ENCODE results near the gene MOGAT2. TPM values are rescaled to one million over a fixed set of nuclear protein-coding genes. Genes with fewer than 3 reads are reported as not detected.
"Not testable (repeated sequence)": the region's sequence is repeated elsewhere in the genome, so short reads cannot be mapped to it uniquely, and the experiment has no call there.

Gene MOGAT2
- total RNA-seq, 1 experiment from 2014 or later: not detected

DNA sequence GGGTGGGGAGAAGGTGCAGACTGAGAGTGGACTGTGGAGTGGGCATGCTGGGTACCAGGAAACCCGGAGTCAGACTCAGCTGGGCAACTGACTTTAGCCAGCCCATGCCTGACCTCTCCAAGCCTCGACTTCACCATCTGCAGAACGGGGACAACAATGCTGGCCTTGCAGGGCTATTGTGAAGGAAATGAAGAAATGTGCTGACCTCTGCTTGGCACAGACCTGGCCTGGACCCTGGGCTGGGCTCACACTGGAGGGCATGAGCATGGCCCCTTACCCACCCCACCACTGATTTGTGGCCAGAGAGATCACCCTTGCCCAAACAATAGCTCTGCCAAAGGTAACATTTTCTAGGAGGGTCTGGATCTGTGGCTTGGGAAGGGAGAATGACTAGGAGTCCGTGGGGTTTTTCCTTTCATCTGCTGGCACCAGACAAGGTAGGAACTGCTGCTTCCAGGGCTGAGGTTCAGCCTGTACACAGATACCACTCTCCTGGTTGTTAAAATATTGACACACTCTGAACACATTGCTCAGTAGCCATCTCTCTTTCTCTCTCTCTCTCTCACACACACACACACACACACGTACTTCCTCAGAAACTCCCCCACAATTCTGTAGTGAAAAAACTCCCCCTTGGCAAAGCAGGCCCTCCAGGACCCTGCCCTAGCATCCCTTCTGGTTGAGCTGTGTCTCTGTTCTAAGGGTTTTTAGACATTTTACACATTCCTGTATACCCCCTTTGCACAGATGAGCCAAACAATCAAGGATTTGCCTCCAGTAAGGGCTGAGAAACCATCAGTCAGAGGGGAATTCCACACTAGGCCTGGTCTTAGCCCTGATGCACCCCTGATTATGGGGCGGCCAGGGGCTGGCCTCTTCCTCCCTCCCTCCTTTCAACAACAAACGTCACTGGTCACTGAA lies 1.0 kb downstream of the MOGAT2 start:
- DNase-seq (ENCODE audit: low read depth): no peak

DNA sequence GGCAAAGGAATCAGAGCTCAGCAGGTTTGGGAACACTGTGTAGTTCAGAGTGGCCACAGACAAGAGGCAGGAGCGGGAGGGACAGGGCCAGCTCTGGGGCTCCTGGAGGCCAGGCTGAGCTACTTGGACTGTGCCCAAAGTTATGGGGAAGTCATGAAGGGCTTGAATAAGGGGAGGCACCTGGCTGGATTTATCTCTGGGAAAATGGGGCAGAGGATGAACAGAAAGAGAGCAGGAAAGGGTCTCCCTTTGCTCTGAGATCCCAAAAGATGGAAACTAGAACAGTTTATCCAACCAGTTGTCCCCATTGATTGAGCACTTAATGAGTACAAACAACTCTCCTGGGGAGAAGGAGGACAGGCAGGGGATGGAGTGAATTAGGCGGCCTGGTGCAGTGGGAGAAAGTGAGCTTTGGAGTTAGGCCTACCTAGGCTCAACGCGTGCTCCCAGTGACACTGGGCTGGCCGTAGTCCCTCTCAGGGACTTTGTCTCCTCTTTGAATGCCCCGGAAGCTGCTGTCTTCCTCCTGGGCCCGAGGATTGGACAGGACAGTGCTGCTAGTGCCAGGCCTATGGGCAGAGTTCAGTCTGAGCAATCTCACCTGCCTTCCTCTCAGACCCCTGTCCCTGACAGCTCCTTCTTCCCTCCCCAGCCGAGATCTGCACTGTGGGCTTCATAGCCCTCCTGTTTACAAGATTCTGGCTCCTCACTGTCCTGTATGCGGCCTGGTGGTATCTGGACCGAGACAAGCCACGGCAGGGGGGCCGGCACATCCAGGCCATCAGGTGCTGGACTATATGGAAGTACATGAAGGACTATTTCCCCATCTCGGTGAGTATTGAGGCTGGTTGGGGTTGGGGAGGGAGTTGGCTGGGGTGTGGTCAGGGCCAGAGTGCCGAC lies 2.0 kb downstream of the MOGAT2 start:
- DNase-seq (ENCODE audit: low read depth): no peak

- DNase-seq (ENCODE audit: low read depth): no peak
These were observed 3.0 kb downstream of the MOGAT2 start for GRCh38 chr11:75720639-75721038.

DNA sequence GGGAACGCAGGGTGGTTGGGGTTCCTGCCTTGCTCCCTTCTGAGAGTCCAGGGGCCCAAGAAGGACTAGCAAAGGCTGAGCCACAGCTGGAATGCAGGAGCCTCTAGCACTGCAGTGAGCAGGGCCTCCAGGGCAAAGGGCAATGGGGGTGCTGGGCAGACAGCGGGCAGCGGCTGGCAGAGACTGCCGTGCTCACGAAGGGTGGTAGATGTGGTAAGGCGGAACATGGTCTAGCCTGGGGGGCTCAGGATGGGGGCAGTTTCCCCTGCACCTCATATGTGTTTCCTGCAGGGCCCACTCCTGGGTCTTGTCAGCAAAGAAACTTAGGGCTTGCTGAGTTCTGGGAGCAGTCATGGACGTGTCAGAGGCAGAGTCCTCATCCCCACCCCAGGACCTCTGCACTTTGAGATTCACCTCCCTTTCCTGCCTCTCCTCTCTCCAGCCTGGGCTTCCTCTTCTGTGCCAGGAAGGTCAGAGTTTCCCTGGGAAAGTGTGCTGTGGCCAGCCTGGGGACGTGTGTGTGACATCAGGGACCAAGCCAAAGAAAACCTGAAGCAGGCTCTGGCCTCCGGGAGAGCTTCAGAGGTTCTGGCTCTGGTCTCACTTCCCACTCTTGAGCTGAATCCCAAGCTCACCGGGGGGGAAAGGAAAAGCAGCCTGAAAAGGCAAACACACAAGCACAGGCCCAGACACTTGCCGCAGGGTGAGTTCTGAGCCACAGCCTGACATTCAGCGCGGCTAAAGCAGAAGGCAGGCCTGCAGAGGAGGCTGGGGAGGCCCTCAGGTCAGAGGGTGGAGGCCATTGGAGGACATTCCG lies 4.4 kb downstream of the MOGAT2 start:
- no peak for DNase-seq (ENCODE audit: low read depth)

GRCh38 chr11:75722669-75723042 lies 5.0 kb downstream of the MOGAT2 start:
- no peak for DNase-seq (ENCODE audit: low read depth)

DNA sequence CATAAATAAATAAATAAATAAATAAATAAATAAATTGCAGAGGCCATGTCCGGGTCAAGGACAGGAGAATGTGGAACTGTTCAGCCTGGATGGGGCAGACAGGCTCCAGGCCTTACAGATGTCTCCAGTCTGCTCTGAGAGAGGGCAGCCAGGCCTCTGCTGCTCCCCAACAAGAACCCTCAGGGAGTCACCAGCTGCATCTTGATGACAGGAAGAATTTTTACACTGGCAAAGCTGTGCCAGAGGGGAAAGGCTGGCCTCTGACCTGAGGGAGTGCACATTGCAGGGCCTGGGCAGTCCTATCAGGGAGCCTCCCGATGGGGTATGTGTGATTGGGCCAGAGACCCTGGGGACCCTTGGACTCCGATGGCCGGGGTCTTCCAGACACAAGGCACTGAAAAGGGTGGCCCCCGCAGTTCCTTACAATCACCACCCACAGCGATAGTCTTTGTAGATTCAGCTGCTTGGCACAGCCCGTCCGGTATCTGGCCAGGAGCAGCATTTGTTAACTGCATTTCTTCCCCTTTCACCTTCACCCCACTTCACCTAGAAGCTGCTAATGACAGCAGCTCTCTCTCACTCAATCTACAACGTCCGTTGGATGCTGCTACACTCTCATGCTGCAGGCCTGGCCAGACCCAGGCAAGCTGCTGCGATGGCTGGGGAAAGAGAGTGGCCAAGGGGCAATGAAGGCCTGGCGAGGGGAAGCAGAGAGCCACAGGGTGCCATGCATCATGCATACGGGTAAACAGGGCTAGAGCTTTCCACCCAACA lies 8.1 kb downstream of the MOGAT2 start:
- DNase-seq (ENCODE audit: low read depth): no peak

GRCh38 chr11:75728992-75729391 lies 11.4 kb downstream of the MOGAT2 start:
- DNase-seq (ENCODE audit: low read depth): no peak

- no peak for DNase-seq (ENCODE audit: low read depth)
These were observed 13.5 kb downstream of the MOGAT2 start for GRCh38 chr11:75731095-75731494.

GRCh38 chr11:75733071-75733430 lies 15.4 kb downstream of the MOGAT2 start:
- DNase-seq (ENCODE audit: low read depth): no peak

DNA sequence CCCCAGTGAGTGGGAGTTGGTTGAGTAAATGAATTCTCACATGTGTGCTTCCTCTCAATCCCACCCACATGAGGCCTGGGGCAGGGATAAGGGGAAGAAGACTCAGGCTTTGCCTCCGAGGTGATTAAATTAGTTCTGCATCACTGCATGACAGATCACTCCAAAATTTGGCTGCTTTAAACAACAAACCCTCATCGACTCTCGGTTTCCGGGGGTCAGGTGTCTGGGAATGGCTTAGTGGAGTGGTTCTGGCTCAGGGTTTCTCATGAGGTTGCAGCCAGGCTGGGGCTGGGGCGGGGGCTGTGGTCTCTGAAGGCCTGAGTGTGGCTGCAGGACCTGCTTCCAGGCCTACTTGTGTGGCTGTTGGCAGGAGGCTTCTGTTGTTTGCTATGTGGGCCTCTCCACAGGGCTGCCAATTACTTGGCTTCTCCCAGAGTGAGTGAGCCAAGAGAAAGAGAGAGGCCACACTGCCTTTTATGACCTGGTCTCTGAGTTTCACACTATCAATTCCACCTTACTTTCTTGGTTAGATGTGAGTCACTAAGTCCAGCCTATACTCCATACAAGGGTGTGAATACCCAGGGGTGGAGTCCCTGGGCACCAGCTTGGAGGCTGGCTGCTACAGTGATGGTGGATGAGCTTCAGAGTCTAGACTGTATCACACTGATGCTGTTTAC lies 15.9 kb downstream of the MOGAT2 start:
- DNase-seq (ENCODE audit: low read depth): no peak

GRCh38 chr11:75734491-75735180 lies 17.0 kb downstream of the MOGAT2 start:
- DNase-seq (ENCODE audit: low read depth): peak; percentile 73

DNA sequence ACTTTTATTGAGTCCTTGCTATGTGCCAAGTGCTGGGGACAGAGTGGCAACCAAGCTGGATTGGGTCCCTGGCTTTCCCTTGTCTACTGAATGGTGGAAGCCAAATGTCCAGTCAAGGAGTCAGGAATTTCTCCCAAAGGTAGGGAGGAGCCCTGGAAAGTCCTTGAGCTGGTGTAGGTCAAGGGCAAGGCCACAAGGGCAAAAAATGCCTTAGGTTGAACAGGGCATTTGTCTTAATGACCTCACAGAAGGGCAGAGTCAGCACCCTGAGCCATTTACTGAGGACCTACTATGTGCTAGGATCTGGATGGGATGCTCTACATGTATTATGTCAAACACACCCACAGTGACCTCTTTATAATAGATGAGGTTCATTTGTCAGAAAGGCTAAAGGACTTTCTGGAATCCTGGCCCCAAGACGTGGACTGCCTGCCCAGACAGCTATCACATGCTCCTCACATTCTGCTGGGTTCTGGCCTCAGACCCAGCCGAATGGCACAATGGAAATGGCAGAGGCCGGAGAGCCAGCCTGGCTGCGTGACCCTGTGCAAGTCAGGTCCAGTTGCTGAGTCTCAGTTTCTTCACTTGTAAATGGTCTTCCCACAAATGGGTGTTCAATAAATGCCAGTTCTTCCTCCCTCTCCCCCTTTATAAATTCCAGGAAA lies 17.7 kb downstream of the MOGAT2 start:
- no peak for DNase-seq (ENCODE audit: low read depth)

DNA sequence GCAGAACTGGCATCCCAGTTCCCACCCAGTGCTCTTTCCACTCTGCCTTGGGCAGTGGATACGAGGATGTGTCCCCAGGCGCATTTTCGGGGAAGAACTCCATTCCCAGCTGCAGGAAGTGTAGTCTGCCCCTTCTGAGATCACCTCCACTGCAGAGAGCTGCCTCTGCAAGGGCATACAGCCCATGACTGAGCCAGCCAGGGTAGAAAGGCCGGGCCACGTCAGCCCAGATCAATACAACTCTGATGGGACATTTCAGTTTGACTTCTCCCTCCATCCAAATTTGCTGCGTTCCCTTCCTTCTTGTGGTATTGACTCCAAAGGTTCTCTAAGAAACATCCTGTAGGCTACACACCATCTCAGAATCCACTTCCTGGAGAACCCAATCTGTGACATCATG lies 19.7 kb downstream of the MOGAT2 start:
- DNase-seq (ENCODE audit: low read depth): no peak

GRCh38 chr11:75740681-75741080 lies 23.0 kb downstream of the MOGAT2 start:
- peak; percentile 59 for DNase-seq (ENCODE audit: low read depth)

GRCh38 chr11:75743159-75743558 lies 25.5 kb downstream of the MOGAT2 start:
- not testable (repeated sequence) for DNase-seq (ENCODE audit: low read depth)

- no peak for DNase-seq (ENCODE audit: low read depth)
These were observed 26.3 kb downstream of the MOGAT2 start for GRCh38 chr11:75743711-75744563.

DNA sequence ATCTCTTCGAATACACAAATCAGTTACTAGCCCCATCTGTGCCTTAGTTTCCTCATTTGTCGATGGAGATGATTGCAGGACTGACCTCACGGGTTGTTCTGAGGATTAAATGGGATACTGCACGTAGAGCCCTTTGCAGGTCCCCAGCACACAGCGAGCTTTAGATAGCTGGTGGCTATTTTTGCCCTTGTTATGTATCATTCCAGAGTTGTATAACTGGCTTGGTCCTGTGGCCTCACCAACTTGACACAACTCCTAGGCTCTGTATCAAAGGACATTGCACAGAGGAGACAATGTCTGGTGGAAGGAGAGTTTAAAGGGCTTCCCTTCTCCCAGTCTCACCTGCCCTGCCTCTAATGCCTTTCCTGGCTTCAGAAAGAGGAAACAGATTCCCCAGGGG lies 28.2 kb downstream of the MOGAT2 start:
- DNase-seq (ENCODE audit: low read depth): no peak

DNA sequence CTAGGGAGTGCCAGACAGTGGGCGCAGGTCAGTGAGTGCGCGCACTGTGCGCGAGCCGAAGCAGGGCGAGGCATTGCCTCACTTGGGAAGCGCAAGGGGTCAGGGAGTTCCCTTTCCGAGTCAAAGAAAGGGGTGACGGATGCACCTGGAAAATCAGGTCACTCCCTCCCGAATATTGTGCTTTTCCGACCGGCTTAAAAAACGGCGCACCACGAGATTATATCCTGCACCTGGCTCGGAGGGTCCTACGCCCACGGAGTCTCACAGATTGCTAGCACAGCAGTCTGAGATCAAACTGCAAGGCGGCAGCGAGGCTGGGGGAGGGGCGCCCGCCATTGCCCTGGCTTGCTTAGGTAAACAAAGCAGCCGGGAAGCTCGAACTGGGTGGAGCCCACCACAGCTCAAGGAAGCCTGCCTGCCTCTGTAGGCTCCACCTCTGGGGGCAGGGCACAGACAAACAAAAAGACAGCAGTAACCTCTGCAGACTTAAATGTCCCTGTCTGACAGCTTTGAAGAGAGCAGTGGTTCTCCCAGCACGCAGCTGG lies 31.2 kb downstream of the MOGAT2 start:
- DNase-seq (ENCODE audit: low read depth): not testable (repeated sequence)

Data from LHCN-M2 (cell line).